Prostate gland (tissue), 2 donors: ENCODE results near the gene TM4SF5. TPM values are rescaled to one million over a fixed set of nuclear protein-coding genes. Genes with fewer than 3 reads are reported as not detected.

ENCODE experiments used
- DNase-seq: peaks from one replicate; pipeline ENCODE4 v3.0.0-alpha.2; 2019; ENCODE audit warnings: low spot score
- H3K27ac ChIP-seq, 2 donors: fragments of 200-600 bp; sonication (generic); 2 replicates each; pipeline ENCODE4 v1.5.1; 2017 to 2019
- H3K27me3 ChIP-seq: fragments of 200-600 bp; sonication (generic); replicated peaks from 2 replicates; pipeline ENCODE4 v1.5.1; 2019; ENCODE audit not compliant: insufficient read depth
- H3K36me3 ChIP-seq, 2 donors: fragments of 200-600 bp; sonication (generic); 1 replicate in 1 of 2; 2 replicates in 1 of 2; pipeline versions ENCODE4 v1.5.1 to v1.8.1; 2017 to 2019
- H3K4me1 ChIP-seq: fragments of 200-600 bp; sonication (generic); replicated peaks from 2 replicates; pipeline ENCODE4 v1.5.1; 2019
- H3K4me3 ChIP-seq, 2 donors: fragments of 200-600 bp; sonication (generic); 2 replicates each; pipeline ENCODE4 v1.5.1; 2017 to 2019
- H3K9me3 ChIP-seq: fragments of 200-600 bp; sonication (generic); 2 replicates; pipeline ENCODE4 v1.5.1; 2017
- POLR2A ChIP-seq: fragments of 450-650 bp; IDR thresholded peaks from one replicate; pipeline ENCODE4 v1.6.1; 2016; ENCODE audit warnings: antibody characterized with exemption, mild to moderate bottlenecking
- POLR2AphosphoS5 ChIP-seq: sonication (generic); formaldehyde crosslinking; IDR thresholded peaks from one replicate; pipeline ENCODE4 v1.6.1; 2017; ENCODE audit warnings: antibody characterized with exemption
- WGBS: methylation state at CpG from one replicate; pipeline ENCODE4 v1.1.5; 2018; 5-methylcytosine and 5-hydroxymethylcytosine counted together
- intact Hi-C: fragments of 100-400 bp; cut with DNase I; formaldehyde crosslinking; loops from one replicate; pipeline ENCODE4 v1.14.2; 2022
- total RNA-seq, 2 donors: library from RNA; depleted of rRNA; stranded (reverse); fragments of >200 nt; gene quantifications; one replicate each; pipeline ENCODE4 v1.1.0, GENCODE V29; 2016
- TF ChIP-seq, protein P1 (sequence below), 4 experiments: fragments of 200-600 bp in 2 of 4; fragments of 450-650 bp in 2 of 4; sonication (generic) in 2 of 4; IDR thresholded peaks; 1 replicate in 3 of 4; 2 replicates in 1 of 4; pipeline ENCODE4 v1.5.1; 2016 to 2019; ENCODE audit warnings: antibody characterized with exemption in 4 of 4, mild to moderate bottlenecking in 2 of 4, moderate library complexity in 2 of 4

Gene TM4SF5
- total RNA-seq, 2 donors from 2014 or later = not detected

DNA sequence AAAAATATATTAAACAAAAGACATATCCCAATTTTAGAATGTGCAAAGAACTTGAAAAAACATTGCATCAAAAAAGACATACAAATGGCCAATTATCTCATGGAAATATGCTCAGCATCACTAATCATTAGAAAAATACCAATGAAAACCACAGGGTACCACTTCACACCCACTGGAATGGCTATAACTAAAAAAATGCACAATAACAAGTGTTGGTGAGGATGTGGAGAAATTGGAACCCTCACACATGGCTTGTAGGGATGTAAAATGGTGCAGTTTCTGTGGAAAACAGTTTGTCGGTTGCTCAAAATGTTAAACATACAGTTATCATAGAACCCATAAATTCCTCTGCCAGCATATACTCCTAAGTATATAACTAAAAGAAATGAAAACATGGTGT lies 23.5 kb downstream of the TM4SF5 start:
- Histone ChIP-seq H3K27ac (no peak overlapping the region), H3K27me3 (no peaks in the 10 kb centered on the region), H3K4me1 (peaks cover 3% of the 10 kb centered on the region), H3K9me3 (no peaks in the 10 kb centered on the region), H3K4me3 (no peak overlapping the region), H3K36me3 (peaks cover 3 to 8% of the 10 kb centered on the region in 2 donors)
- TF ChIP-seq POLR2AphosphoS5 = no peak
- TF ChIP-seq, protein P1, sequence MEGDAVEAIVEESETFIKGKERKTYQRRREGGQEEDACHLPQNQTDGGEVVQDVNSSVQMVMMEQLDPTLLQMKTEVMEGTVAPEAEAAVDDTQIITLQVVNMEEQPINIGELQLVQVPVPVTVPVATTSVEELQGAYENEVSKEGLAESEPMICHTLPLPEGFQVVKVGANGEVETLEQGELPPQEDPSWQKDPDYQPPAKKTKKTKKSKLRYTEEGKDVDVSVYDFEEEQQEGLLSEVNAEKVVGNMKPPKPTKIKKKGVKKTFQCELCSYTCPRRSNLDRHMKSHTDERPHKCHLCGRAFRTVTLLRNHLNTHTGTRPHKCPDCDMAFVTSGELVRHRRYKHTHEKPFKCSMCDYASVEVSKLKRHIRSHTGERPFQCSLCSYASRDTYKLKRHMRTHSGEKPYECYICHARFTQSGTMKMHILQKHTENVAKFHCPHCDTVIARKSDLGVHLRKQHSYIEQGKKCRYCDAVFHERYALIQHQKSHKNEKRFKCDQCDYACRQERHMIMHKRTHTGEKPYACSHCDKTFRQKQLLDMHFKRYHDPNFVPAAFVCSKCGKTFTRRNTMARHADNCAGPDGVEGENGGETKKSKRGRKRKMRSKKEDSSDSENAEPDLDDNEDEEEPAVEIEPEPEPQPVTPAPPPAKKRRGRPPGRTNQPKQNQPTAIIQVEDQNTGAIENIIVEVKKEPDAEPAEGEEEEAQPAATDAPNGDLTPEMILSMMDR (IDR thresholded peaks at IDR 0.05) = no peak
- no peak for TF ChIP-seq POLR2A
- intact Hi-C loops = no loop called here
- WGBS = 100% methylated on average over 1 of the region's 1 CpG
- DNase-seq = no peak

DNA sequence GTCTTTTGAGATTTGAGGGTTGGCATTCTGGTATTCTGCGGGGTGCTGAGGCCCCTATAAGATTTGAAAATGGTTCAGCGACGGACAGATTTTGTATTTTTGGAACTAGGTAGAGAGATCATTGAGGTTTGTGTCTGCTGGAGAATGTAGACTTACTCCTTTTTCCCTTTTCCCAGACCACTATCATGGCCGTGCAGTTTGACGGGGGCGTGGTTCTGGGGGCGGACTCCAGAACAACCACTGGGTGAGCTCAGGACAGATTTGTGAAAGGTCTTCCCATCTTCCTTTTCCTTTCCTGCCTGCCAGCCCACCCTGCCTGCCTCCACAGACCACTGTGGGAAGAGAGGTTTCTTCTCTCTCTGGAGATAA lies 24.9 kb downstream of the TM4SF5 start:
- no peaks in the 10 kb centered on the region for H3K27me3 ChIP-seq
- intact Hi-C loops = no loop called here
- no peak for DNase-seq
- H3K36me3 ChIP-seq = peaks cover 3 to 8% of the 10 kb centered on the region in 2 donors
- WGBS = under 1% methylated on average over 7 of the region's 7 CpGs
- H3K4me1 ChIP-seq = peaks cover 3% of the 10 kb centered on the region
- no peaks in the 10 kb centered on the region for H3K9me3 ChIP-seq
- peak overlapping the region; percentile 59 to 67 for H3K4me3 ChIP-seq
- TF ChIP-seq POLR2AphosphoS5 (no peak), POLR2A (no peak)
- TF ChIP-seq, protein P1 (IDR thresholded peaks at IDR 0.05) = no peak
- H3K27ac ChIP-seq = peak overlapping the region; percentile 65 to 66

DNA sequence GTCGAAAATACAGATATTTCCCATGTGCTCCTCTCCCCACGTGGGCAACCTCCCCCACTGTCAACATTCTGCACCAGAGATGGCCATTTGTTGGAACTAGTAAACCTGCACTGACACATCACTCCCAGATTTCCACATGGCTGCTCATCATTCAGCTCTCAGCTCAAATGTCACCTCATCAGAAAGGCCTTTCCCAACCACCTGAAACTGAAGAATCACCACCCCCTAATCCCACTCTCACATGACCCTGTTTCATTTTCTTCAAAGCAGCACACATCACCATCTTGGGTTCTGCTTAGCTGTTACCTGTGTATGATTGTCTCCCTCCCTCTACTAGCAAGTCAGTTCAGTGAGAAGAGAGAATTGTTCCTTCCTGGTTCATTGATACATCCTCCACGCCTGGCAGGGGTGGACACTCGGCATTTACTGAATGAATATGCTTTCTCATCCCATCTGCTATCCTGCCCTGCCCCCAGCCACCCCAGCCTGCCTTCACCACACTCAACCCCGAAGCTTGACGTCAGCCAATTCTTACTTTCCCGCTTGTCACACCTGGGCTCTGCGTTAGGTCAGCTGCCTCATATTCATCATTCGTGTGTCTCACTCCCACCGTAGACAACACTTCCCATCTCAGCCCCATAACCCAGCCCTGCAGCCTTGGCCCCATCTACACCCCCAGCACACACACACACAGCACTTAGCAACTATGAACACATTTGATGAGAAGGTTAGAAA lies 28.9 kb downstream of the TM4SF5 start:
- TF ChIP-seq POLR2AphosphoS5 (no peak), POLR2A (no peak)
- TF ChIP-seq, protein P1 (IDR thresholded peaks at IDR 0.05) = no peak
- no peak for DNase-seq
- H3K27ac ChIP-seq = no peak overlapping the region
- intact Hi-C loops = no loop called here
- WGBS = 68% methylated on average over 10 of the region's 10 CpGs
- no peak overlapping the region for H3K4me3 ChIP-seq
- no peaks in the 10 kb centered on the region for H3K27me3 ChIP-seq
- peaks cover 3% of the 10 kb centered on the region for H3K4me1 ChIP-seq
- no peaks in the 10 kb centered on the region for H3K9me3 ChIP-seq
- peaks cover 3 to 8% of the 10 kb centered on the region in 2 donors for H3K36me3 ChIP-seq

DNA sequence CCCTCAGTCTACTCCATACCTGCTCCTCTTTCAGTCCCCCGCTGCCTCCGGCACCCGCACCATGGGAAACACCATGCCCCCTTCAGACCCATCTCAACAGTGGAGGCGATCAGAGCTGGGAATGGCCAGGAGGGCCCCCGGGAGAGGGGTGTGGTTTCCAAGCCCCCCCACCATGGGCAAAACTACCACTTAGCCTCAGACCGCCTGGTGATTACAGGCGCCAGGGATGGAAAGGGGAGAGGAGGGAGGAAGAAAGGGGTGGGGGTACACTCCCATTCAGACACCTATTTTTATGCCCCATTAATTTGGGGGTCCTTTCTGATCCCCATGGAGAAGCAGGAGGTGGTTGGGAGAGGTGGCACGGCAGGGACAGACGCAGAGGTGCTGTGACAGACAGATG lies 30.5 kb downstream of the TM4SF5 start, which contains the start of gene C17orf114:
Gene C17orf114 (minus strand): TSS at position 101 of the 400 bp plus-strand sequence.
- WGBS = 83% methylated on average over 9 of the region's 9 CpGs

More for the DNA sequence above, 30.5 kb downstream of the TM4SF5 start, which contains the start of gene C17orf114:
- Histone ChIP-seq H3K36me3 (peaks cover 3 to 8% of the 10 kb centered on the region in 2 donors), H3K4me3 (no peak within 1 kb of the TSS), H3K4me1 (no peaks in the 10 kb centered on the region), H3K9me3 (no peaks in the 10 kb centered on the region), H3K27ac (no peak within 1 kb of the TSS), H3K27me3 (no peaks in the 10 kb centered on the region)
- TF ChIP-seq POLR2AphosphoS5 (no peak), POLR2A (no peak)
- TF ChIP-seq, protein P1 (IDR thresholded peaks at IDR 0.05) = no peak
- intact Hi-C loops = no loop called here
- no peak for DNase-seq
